ENCODE results near the gene CUL4A.
A peak's percentile ranks its signal among the peaks of the same experiment; 100 is the strongest.

The CUL4A gene

GRCh38 chr13:113209336-113209758 is at the start of gene CUL4A:
Gene CUL4A (plus strand): TSS chr13:113209613. CDS start chr13:113209628, 15 bp downstream.
- no peaks in the 10 kb centered on the region for H3K9me2 ChIP-seq (replicated peaks; ENCODE audit: insufficient read depth, low read length)
- no peaks in the 10 kb centered on the region for H3K27me3 ChIP-seq (replicated peaks; ENCODE audit: insufficient read depth, low read length)
- H3K4me1 ChIP-seq (ENCODE audit: low read length) = peaks cover 18% of the 10 kb centered on the region
- peak within 1 kb of the TSS; percentile 91 for H3K4me3 ChIP-seq (ENCODE audit: low read length)
- H2AFZ ChIP-seq (ENCODE audit: low read length) = peak within 1 kb of the TSS; percentile 90
- H3K9me3 ChIP-seq (replicated peaks; ENCODE audit: insufficient read depth, low read length) = no peaks in the 10 kb centered on the region
- no peaks in the 10 kb centered on the region; the same call in 1 of the 2 replicates for H3K36me3 ChIP-seq (replicated peaks; ENCODE audit: insufficient read depth, low read length)
- no peak for TF ChIP-seq CTCF (IDR thresholded peaks at IDR 0.05; ENCODE audit: low read length)
- no peak for TF ChIP-seq EZH2phosphoT487 (IDR thresholded peaks at IDR 0.05; ENCODE audit: low read length)
- TF ChIP-seq EZH2 (optimal IDR thresholded peaks at IDR 0.05; ENCODE audit: low read depth, low read length) = no peak
- peak; percentile 70 for DNase-seq
- peaks cover 15% of the 10 kb centered on the region; the same call in 1 of the 2 replicates for H4K20me1 ChIP-seq (ENCODE audit: insufficient read depth, low read length)
- peaks cover 87% of the 10 kb centered on the region for H3K79me2 ChIP-seq (ENCODE audit: low read length)
- peaks cover 7% of the 10 kb centered on the region for H3F3A ChIP-seq (ENCODE audit: insufficient read depth, low read length)
- H3K9ac ChIP-seq (ENCODE audit: low read length) = peak within 1 kb of the TSS; percentile 98
- peak within 1 kb of the TSS; percentile 92 for H3K27ac ChIP-seq (ENCODE audit: low read length)
- H3K4me2 ChIP-seq (ENCODE audit: low read depth, low read length) = peak within 1 kb of the TSS; percentile 88

- DNase-seq = no peak
- Histone ChIP-seq H3K9me3 (replicated peaks; ENCODE audit: insufficient read depth, low read length) (no peaks in the 10 kb centered on the region), H3K36me3 (replicated peaks; ENCODE audit: insufficient read depth, low read length) (no peaks in the 10 kb centered on the region), H3K9me2 (replicated peaks; ENCODE audit: insufficient read depth, low read length) (no peaks in the 10 kb centered on the region), H3K9ac (ENCODE audit: low read length) (no peak overlapping the region), H3K4me3 (ENCODE audit: low read length) (no peak overlapping the region), H3K79me2 (ENCODE audit: low read length) (no peaks in the 10 kb centered on the region), H2AFZ (ENCODE audit: low read length) (no peak overlapping the region), H3K4me1 (ENCODE audit: low read length) (no peaks in the 10 kb centered on the region), H3K27me3 (replicated peaks; ENCODE audit: insufficient read depth, low read length) (peaks cover 74% of the 10 kb centered on the region), H3K27ac (ENCODE audit: low read length) (no peak overlapping the region), H3F3A (ENCODE audit: insufficient read depth, low read length) (no peaks in the 10 kb centered on the region), H4K20me1 (ENCODE audit: insufficient read depth, low read length) (no peaks in the 10 kb centered on the region), H3K4me2 (ENCODE audit: low read depth, low read length) (no peak overlapping the region)
- TF ChIP-seq EZH2 (optimal IDR thresholded peaks at IDR 0.05; ENCODE audit: low read depth, low read length) (no peak), EZH2phosphoT487 (IDR thresholded peaks at IDR 0.05; ENCODE audit: low read length) (no peak), CTCF (IDR thresholded peaks at IDR 0.05; ENCODE audit: low read length) (no peak)
Measured at GRCh38 chr13:113159701-113160100, 49.7 kb upstream of the CUL4A start.

- Histone ChIP-seq H3K4me1 (ENCODE audit: low read length) (no peaks in the 10 kb centered on the region), H3K4me2 (ENCODE audit: low read depth, low read length) (no peak overlapping the region), H3K4me3 (ENCODE audit: low read length) (no peak overlapping the region), H3F3A (ENCODE audit: insufficient read depth, low read length) (no peaks in the 10 kb centered on the region), H3K79me2 (ENCODE audit: low read length) (no peaks in the 10 kb centered on the region), H3K9me3 (replicated peaks; ENCODE audit: insufficient read depth, low read length) (no peaks in the 10 kb centered on the region), H2AFZ (ENCODE audit: low read length) (no peak overlapping the region), H3K27me3 (replicated peaks; ENCODE audit: insufficient read depth, low read length) (peaks cover 64% of the 10 kb centered on the region), H3K27ac (ENCODE audit: low read length) (no peak overlapping the region), H4K20me1 (ENCODE audit: insufficient read depth, low read length) (no peaks in the 10 kb centered on the region), H3K36me3 (replicated peaks; ENCODE audit: insufficient read depth, low read length) (no peaks in the 10 kb centered on the region), H3K9ac (ENCODE audit: low read length) (no peak overlapping the region), H3K9me2 (replicated peaks; ENCODE audit: insufficient read depth, low read length) (no peaks in the 10 kb centered on the region)
- no peak for DNase-seq
- no peak for TF ChIP-seq EZH2phosphoT487 (IDR thresholded peaks at IDR 0.05; ENCODE audit: low read length)
- no peak for TF ChIP-seq CTCF (IDR thresholded peaks at IDR 0.05; ENCODE audit: low read length)
- TF ChIP-seq EZH2 (optimal IDR thresholded peaks at IDR 0.05; ENCODE audit: low read depth, low read length) = no peak
Measured at GRCh38 chr13:113160983-113161382, 48.4 kb upstream of the CUL4A start.

Measured in MM.1S (cell line).